ENCODE results near the gene ERCC5. TPM values are rescaled to one million over a fixed set of nuclear protein-coding genes. Genes with fewer than 3 reads are reported as not detected.

Gene ERCC5
- total RNA-seq, 1 donor: 111 TPM

DNA sequence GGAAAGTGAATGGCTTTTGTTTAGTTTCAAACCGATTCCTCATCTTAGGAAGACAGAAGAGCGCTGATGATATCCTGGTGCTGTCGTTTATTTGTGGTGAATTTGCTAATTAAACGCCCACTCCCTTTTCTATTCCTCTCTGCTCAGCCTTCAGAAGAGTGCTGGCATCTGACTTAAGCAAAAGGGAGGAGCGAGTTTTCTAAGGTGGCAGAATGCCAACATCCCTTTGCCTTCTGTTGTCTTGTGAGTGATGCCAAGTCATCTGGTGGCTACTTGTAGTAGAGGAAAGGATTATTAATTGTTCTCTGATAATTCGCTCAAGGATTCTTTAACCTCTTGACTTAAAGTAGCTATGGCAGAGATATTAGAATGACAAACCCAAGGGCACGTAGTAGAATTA, 68.1 kb downstream of the ERCC5 start:
- H3K4me1 ChIP-seq (ENCODE audit: insufficient read depth, low read length): no peaks in the 10 kb centered on the region
- H3K9me3 ChIP-seq (ENCODE audit: low read depth, low read length): no peaks in the 10 kb centered on the region
- no peak overlapping the region for H3K4me3 ChIP-seq (ENCODE audit: low read length)
- no peaks in the 10 kb centered on the region for H3K27me3 ChIP-seq (ENCODE audit: insufficient read depth, low read length)

DNA sequence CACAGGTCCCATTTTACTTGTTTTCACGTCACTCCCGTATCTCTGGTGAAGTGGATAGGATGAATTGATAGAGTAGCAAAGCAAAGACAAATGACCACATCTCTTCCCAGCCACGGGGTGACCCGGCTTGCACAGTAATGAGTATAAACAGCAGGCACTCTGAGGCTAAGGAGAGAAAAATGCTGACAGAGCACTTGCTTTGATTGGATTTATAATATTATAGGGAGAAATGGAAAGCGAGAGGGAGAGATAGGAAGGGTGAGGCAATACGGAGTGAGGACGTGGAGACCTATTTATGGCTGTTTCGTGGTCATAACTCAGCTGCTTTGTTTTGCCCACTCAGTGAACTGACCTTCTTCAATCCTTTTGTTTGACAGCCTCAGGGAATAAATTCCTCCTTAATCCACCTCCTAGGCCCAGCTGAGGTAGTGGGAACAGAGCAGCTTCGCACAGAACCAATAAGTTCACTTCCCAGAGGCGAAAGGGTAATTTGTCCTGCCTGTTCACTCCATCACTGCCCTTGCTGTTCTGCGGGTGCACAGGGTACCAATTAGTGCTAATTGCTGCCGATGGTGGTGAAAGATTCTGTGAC, 68.6 kb downstream of the ERCC5 start:
- H3K27me3 ChIP-seq (ENCODE audit: insufficient read depth, low read length): no peaks in the 10 kb centered on the region
- no peak overlapping the region for H3K4me3 ChIP-seq (ENCODE audit: low read length)
- H3K4me1 ChIP-seq (ENCODE audit: insufficient read depth, low read length): no peaks in the 10 kb centered on the region
- H3K9me3 ChIP-seq (ENCODE audit: low read depth, low read length): no peaks in the 10 kb centered on the region

DNA sequence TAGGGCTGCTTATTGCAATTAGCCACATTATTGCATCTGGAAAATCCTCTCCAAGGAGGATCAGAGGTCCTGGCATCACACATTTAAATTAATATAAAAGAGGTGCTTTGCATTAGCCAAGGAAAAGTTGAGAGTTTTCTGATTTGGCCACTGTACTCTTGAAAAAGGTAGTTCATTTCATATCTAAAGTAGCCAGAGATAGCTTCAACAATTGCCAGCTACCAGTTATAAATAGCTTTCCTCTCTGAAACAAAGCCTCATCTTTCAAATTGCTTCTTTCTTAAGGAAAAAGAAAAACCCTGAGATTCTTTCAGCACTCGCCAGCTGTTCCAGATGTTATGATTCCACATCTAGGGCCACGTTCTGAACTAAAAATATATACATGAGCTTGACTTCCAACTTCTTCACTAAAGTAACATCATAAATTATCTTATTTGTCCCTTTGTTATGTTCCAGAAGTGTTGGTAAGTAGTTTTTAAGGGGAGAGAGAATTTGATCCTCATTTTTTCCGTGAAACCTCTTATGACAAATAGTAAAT, 69.6 kb downstream of the ERCC5 start:
- H3K4me1 ChIP-seq (ENCODE audit: insufficient read depth, low read length): no peaks in the 10 kb centered on the region

DNA sequence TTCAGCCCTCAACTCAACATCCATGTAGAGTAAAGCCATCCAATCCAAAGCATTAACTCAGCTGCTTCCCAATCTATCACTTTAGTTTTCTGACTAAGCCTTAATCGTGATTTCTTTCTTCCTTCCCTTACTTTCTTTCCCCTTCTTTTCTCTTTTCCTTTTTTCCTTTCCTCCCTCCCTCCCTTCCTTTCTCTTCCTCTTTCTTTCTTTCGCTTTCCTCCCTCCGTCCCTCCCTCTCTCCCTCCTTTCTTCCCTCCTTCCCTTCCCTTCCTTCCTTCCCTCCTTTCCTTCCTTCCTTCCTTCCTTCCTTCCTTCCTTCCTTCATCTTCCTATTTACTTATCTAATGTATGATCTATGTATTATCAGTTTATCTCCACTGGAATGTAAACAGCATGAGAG, 71.2 kb downstream of the ERCC5 start:
- Histone ChIP-seq H3K4me3 (ENCODE audit: low read length) (no peak overlapping the region), H3K27me3 (ENCODE audit: insufficient read depth, low read length) (no peaks in the 10 kb centered on the region), H3K4me1 (ENCODE audit: insufficient read depth, low read length) (no peaks in the 10 kb centered on the region), H3K9me3 (ENCODE audit: low read depth, low read length) (no peaks in the 10 kb centered on the region)

More for the DNA sequence above, 69.6 kb downstream of the ERCC5 start:
- H3K27me3 ChIP-seq (ENCODE audit: insufficient read depth, low read length): no peaks in the 10 kb centered on the region
- no peaks in the 10 kb centered on the region for H3K9me3 ChIP-seq (ENCODE audit: low read depth, low read length)
- H3K4me3 ChIP-seq (ENCODE audit: low read length): no peak overlapping the region

DNA sequence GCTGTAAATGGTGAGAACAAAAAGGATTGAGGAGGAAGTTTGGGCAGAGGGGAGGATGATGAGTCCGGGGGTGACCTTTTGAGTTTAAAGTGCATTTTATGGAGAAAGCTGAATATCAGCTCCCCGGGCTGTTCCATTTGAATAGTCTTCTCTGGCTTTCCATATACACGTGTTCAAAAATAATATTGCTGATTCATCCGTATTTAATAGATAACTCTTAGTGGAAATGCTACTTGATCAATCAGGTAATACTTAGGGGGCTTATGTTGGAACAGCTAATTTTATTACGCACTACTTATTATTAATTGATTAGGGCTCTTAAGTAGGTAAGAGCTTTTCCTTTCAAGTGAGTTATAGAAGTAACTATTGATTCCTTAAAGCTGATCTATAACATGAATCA, 76.4 kb downstream of the ERCC5 start:
- no peak overlapping the region for H3K4me3 ChIP-seq (ENCODE audit: low read length)
- no peaks in the 10 kb centered on the region for H3K9me3 ChIP-seq (ENCODE audit: low read depth, low read length)
- no peaks in the 10 kb centered on the region for H3K27me3 ChIP-seq (ENCODE audit: insufficient read depth, low read length)
- no peaks in the 10 kb centered on the region for H3K4me1 ChIP-seq (ENCODE audit: insufficient read depth, low read length)

Other genes with a start within 250 kb of the ERCC5 start
- 156 TPM for gene TPP2, start 249.0 kb upstream of the ERCC5 start, total RNA-seq
- not detected for gene METTL21C, start 151.0 kb upstream of the ERCC5 start, total RNA-seq
- gene TEX30, start 72.2 kb upstream of the ERCC5 start, total RNA-seq: 3.8 TPM
- gene POGLUT2, start 47.1 kb upstream of the ERCC5 start, total RNA-seq: not detected
- gene BIVM, start 46.9 kb upstream of the ERCC5 start, total RNA-seq: 4.0 TPM
- not detected for gene SLC10A2, start 220.4 kb downstream of the ERCC5 start, total RNA-seq